ENCODE data around the gene PLEKHM3. TPM values are rescaled to one million over a fixed set of nuclear protein-coding genes. Genes with fewer than 3 reads are reported as not detected.

Gene PLEKHM3
- total and polyA plus RNA-seq, 2 of the 13 experiments (the other 11 are each of a cell fraction or from before 2014, with no cell fraction given), result 4.5 to 4.7 TPM

DNA sequence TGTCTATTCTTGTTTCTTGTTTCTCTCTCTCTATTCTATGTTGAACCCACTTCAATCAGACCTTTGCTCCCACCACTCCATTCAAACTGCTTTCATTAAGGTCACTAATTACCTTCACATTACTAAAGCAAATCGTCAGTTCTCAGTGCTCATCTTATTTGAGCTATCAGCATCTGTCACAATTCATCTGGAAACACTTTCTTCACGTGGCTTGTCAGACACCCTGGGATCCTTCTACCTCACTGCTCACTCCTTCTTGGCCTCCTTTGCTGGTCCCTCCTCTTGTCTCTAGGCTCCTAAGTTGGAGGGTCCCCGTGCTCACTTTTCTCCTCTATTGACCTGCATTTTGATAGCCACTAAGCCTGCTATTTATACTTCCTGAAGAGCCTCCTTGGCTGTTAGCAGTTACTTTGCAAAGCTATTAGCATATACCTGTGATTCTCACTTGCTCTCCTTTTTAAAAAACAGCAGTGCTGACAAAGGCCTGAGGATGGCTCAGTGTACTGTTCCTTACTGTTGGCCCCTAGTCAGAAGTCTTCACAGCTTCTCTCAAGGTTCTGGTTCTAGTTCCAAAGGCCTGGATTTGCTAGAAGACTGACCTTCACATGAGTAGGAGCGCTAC is 80.2 kb downstream of the PLEKHM3 start:
- ATAC-seq (no peak), DNase-seq (ENCODE audit: low spot score) (no peak), FAIRE-seq (no peak)
- Histone ChIP-seq H4K20me1 (ENCODE audit: insufficient read depth, low read length) (no peaks in the 10 kb centered on the region), H3K4me2 (ENCODE audit: low read depth, low read length) (no peak overlapping the region), H3K9me3 (ENCODE audit: low read length) (no peaks in the 10 kb centered on the region), H3K79me2 (ENCODE audit: insufficient read depth, low read length) (no peaks in the 10 kb centered on the region), H3K4me3 (replicated peaks in 1 of 3; ENCODE audit: insufficient read depth in 1 of 3, low read depth in 2 of 3, low read length in 3 of 3) (no peak overlapping the region), H3K27ac (ENCODE audit: extremely low read length, insufficient read depth, low read length) (no peak overlapping the region), H3K4me1 (ENCODE audit: insufficient read depth, low read length) (peaks cover 12% of the 10 kb centered on the region), H3K27me3 (ENCODE audit: control insufficient read depth in 1 of 2, insufficient read depth in 2 of 2, low read length in 2 of 2) (no peaks in the 10 kb centered on the region), H2AFZ (ENCODE audit: low read length) (no peak overlapping the region), H3K36me3 (replicated peaks in 1 of 2; ENCODE audit: control insufficient read depth in 1 of 2, insufficient read depth in 2 of 2, low read length in 2 of 2) (peaks cover 0 to 4% of the 10 kb centered on the region in 2 experiments; a peak in 1 of 5 replicates), H3K9ac (ENCODE audit: insufficient read depth, low read depth, low read length) (no peak overlapping the region)
- WGBS (ENCODE audit: low lambda C conversion rate), result 91% methylated on average over 4 of the region's 4 CpGs
- TF ChIP-seq ZSCAN20 (CRISPR knock-in tag; IDR thresholded peaks at IDR 0.05; ENCODE audit: borderline replicate concordance) (no peak), ISL2 (CRISPR knock-in tag; IDR thresholded peaks at IDR 0.05) (no peak), KIAA2018 (CRISPR knock-in tag; IDR thresholded peaks at IDR 0.05; ENCODE audit: borderline replicate concordance) (no peak), KLF9 (CRISPR knock-in tag; IDR thresholded peaks at IDR 0.05; ENCODE audit: low read depth) (no peak), TBX3 (IDR thresholded peaks at IDR 0.05; ENCODE audit: borderline replicate concordance) (no peak), ZFP36L1 (CRISPR knock-in tag; IDR thresholded peaks at IDR 0.05) (no peak), ZSCAN25 (CRISPR knock-in tag; IDR thresholded peaks at IDR 0.05) (no peak), ERF (CRISPR knock-in tag; IDR thresholded peaks at IDR 0.05) (no peak), MED8 (CRISPR knock-in tag; IDR thresholded peaks at IDR 0.05; ENCODE audit: insufficient replicate concordance) (no peak)
- POLR2A ChIA-PET, result interaction anchor here (1.0 kb wide), 1 partner anchor 75 kb away, joined by 3 read pairs; no protein-coding TSS in a partner anchor
- no TSS peak for BruUV-seq (replicated peaks)
- CTCF ChIA-PET (ENCODE audit: low intra/inter-chr PET ratio, low total read pairs), result no interaction called here
- intact Hi-C loops (cut with micrococcal nuclease; ENCODE audit: unreplicated experiment), result no loop called here
- in situ Hi-C loops (cut with HindIII; ENCODE audit: extremely low pct_ligation_motif_present, low pct_unique_long_range_greater_than_20kb), result no loop called here

Measured in HepG2 (cell line).